IMR-90 (cell line): ENCODE results near the gene BCL2L2.

Experiments used
- CTCF ChIP-seq: conservative IDR thresholded peaks from 2 replicates; pipeline ENCODE4 v1.5.1; 2012; ENCODE audit warnings: mild to moderate bottlenecking, low read depth, low read length, improper control_type of control experiment
- MAZ ChIP-seq: IDR thresholded peaks from 2 replicates; pipeline ENCODE4 v1.6.1; 2012; ENCODE audit warnings: low read depth, mild to moderate bottlenecking, low read length, improper control_type of control experiment, moderate library complexity, borderline replicate concordance
- POLR2A ChIP-seq: IDR thresholded peaks from 2 replicates; pipeline ENCODE4 v1.6.1; 2012; ENCODE audit warnings: mild to moderate bottlenecking, low read depth, low read length
- SMC3 ChIP-seq: fragments of 150-350 bp; IDR thresholded peaks from 2 replicates; pipeline ENCODE4 v1.6.1; 2016; ENCODE audit warnings: low read depth, mild to moderate bottlenecking, antibody characterized with exemption, low read length, moderate library complexity

- TF ChIP-seq SMC3 = no peak
- no peak for TF ChIP-seq POLR2A
- no peak for TF ChIP-seq CTCF
- no peak for TF ChIP-seq MAZ
These were observed 33.1 kb downstream of the BCL2L2 start for GRCh38 chr14:23339506-23340268.
